Measurements from ENCODE around the gene HOOK1.

- TF ChIP-seq CTCF (IDR thresholded peaks at IDR 0.05) (no peak), POLR2A (IDR thresholded peaks at IDR 0.05) (no peak)
Observed at GRCh38 chr1:59924653-59925052, 109.9 kb downstream of the HOOK1 start.

Measured in lower leg skin (tissue), 3 donors.